HepG2 (cell line): ENCODE measurements around the gene SHROOM1. TPM values are rescaled to one million over a fixed set of nuclear protein-coding genes. Genes with fewer than 3 reads are reported as not detected.

ENCODE experiments used
- AHR ChIP-seq: IDR thresholded peaks from 2 replicates; pipeline ENCODE4 v1.6.1; 2018; ENCODE audit warnings: missing genetic modification reagents, missing compliant biosample characterization
- BORCS8-MEF2B ChIP-seq: sonication (generic); formaldehyde crosslinking; IDR thresholded peaks from 2 replicates; pipeline ENCODE4 v1.8.0; 2022; ENCODE audit warnings: mild to moderate bottlenecking, missing genetic modification reagents
- CHD2 ChIP-seq: IDR thresholded peaks from 2 replicates; pipeline ENCODE4 v1.6.1; 2011; ENCODE audit warnings: low read depth, low read length, improper control_type of control experiment
- FOSL2 ChIP-seq: sonication (generic); formaldehyde crosslinking; IDR thresholded peaks from 2 replicates; pipeline ENCODE4 v1.4.0; 2020; ENCODE audit warnings: missing genetic modification reagents
- GTF3A ChIP-seq: sonication (generic); formaldehyde crosslinking; conservative IDR thresholded peaks from 2 replicates; pipeline ENCODE4 v1.4.0; 2020; ENCODE audit warnings: mild to moderate bottlenecking, missing genetic modification reagents
- GZF1 ChIP-seq: sonication (generic); formaldehyde crosslinking; IDR thresholded peaks from 2 replicates; pipeline ENCODE4 v1.5.1; 2020; ENCODE audit warnings: mild to moderate bottlenecking, missing genetic modification reagents
- IKZF4 ChIP-seq: sonication (generic); formaldehyde crosslinking; IDR thresholded peaks from 2 replicates; pipeline ENCODE4 v1.5.1; 2020; ENCODE audit warnings: borderline replicate concordance, mild to moderate bottlenecking, low read depth, missing genetic modification reagents; ENCODE audit errors: not compliant biosample characterization
- NFKB2 ChIP-seq: sonication (generic); formaldehyde crosslinking; IDR thresholded peaks from 2 replicates; pipeline ENCODE4 v1.4.0; 2020; ENCODE audit warnings: missing genetic modification reagents, borderline replicate concordance
- POGZ ChIP-seq: sonication (generic); formaldehyde crosslinking; IDR thresholded peaks from 2 replicates; pipeline ENCODE4 v1.4.0; 2020; ENCODE audit warnings: mild to moderate bottlenecking, missing genetic modification reagents
- SIX1 ChIP-seq: sonication (generic); formaldehyde crosslinking; IDR thresholded peaks from 2 replicates; pipeline ENCODE4 v1.4.0; 2020; ENCODE audit warnings: missing genetic modification reagents, borderline replicate concordance
- SP4 ChIP-seq: sonication (generic); formaldehyde crosslinking; IDR thresholded peaks from 2 replicates; pipeline ENCODE4 v1.8.1; 2023; ENCODE audit warnings: mild to moderate bottlenecking, missing genetic modification reagents
- TBP ChIP-seq: sonication (generic); formaldehyde crosslinking; IDR thresholded peaks from 2 replicates; pipeline ENCODE4 v1.5.0; 2020; ENCODE audit warnings: missing genetic modification reagents
- THYN1 ChIP-seq: sonication (generic); formaldehyde crosslinking; IDR thresholded peaks from 2 replicates; pipeline ENCODE4 v1.8.1; 2023; ENCODE audit warnings: low read depth, mild to moderate bottlenecking, moderate library complexity, missing genetic modification reagents, borderline replicate concordance
- ZBTB44 ChIP-seq: sonication (generic); formaldehyde crosslinking; IDR thresholded peaks from 2 replicates; pipeline ENCODE4 v1.4.0; 2020; ENCODE audit warnings: missing genetic modification reagents
- ZEB1 ChIP-seq: IDR thresholded peaks from 2 replicates; pipeline ENCODE4 v1.6.1; 2012; ENCODE audit warnings: mild to moderate bottlenecking, low read depth, inconsistent platforms; ENCODE audit not compliant: insufficient replicate concordance
- ZNF232 ChIP-seq: sonication (generic); formaldehyde crosslinking; IDR thresholded peaks from 2 replicates; pipeline ENCODE4 v1.4.0; 2020; ENCODE audit warnings: missing genetic modification reagents, borderline replicate concordance
- ZNF251 ChIP-seq: sonication (generic); formaldehyde crosslinking; IDR thresholded peaks from 2 replicates; pipeline ENCODE4 v1.9.0; 2021; ENCODE audit warnings: mild to moderate bottlenecking, missing genetic modification reagents
- ZNF260 ChIP-seq: sonication (generic); formaldehyde crosslinking; IDR thresholded peaks from 2 replicates; pipeline ENCODE4 v1.4.0; 2020; ENCODE audit warnings: missing genetic modification reagents, low read depth, mild to moderate bottlenecking, borderline replicate concordance
- ZNF432 ChIP-seq: sonication (generic); formaldehyde crosslinking; IDR thresholded peaks from 2 replicates; pipeline ENCODE4 v1.5.0; 2020; ENCODE audit warnings: missing genetic modification reagents, mild to moderate bottlenecking, borderline replicate concordance
- ZNF704 ChIP-seq: sonication (generic); formaldehyde crosslinking; IDR thresholded peaks from 2 replicates; pipeline ENCODE4 v1.8.1; 2023; ENCODE audit warnings: mild to moderate bottlenecking, inconsistent platforms, moderate library complexity, missing genetic modification reagents, borderline replicate concordance
- ZNF850 ChIP-seq: sonication (generic); formaldehyde crosslinking; conservative IDR thresholded peaks from 2 replicates; pipeline ENCODE4 v1.9.0; 2021; ENCODE audit warnings: mild to moderate bottlenecking, missing genetic modification reagents
- polyA plus RNA-seq, 8 experiments: library from polyadenylated mRNA; depleted of rRNA in 3 of 8; stranded (reverse) in 7 of 8; unstranded in 1 of 8; fragments of >200 nt; fragmentation: Illumina TruSeq in 4 of 8; extraction: Trizol in 4 of 8; gene quantifications; 2 replicates each; pipeline versions ENCODE4 v1.2.1 to v1.2.3, GENCODE V29; 2011 to 2016; ENCODE audit warnings: low read depth in 4 of 8, missing spikeins in 1 of 8, mixed read lengths in 1 of 8; ENCODE audit not compliant: insufficient read depth in 1 of 8
- total RNA-seq, 5 experiments: library from RNA; depleted of rRNA; stranded (reverse); fragments of >200 nt; fragmentation: Illumina TruSeq; extraction: Trizol; gene quantifications; 2 replicates each; pipeline ENCODE4 v1.2.3, GENCODE V29; 2016; ENCODE audit warnings: low read depth in 1 of 5
- TF ChIP-seq, protein P1 (sequence below): sonication (generic); formaldehyde crosslinking; IDR thresholded peaks from 2 replicates; pipeline ENCODE4 v1.5.0; 2020; ENCODE audit warnings: missing genetic modification reagents, mild to moderate bottlenecking, borderline replicate concordance
- TF ChIP-seq, protein P2 (sequence below): sonication (generic); formaldehyde crosslinking; IDR thresholded peaks from 2 replicates; pipeline ENCODE4 v1.5.1; 2020; ENCODE audit warnings: missing genetic modification reagents, mild to moderate bottlenecking, borderline replicate concordance
- TF ChIP-seq, protein P3 (sequence below): sonication (generic); formaldehyde crosslinking; IDR thresholded peaks from 2 replicates; pipeline ENCODE4 v1.5.0; 2020; ENCODE audit warnings: mild to moderate bottlenecking, low read depth, missing genetic modification reagents, borderline replicate concordance

SHROOM1 gene
- total and polyA plus RNA-seq, 2 of the 13 experiments (the other 11 are each of a cell fraction or from before 2014, with no cell fraction given) = 18.2 to 25.7 TPM

- TF ChIP-seq ZBTB44 (CRISPR knock-in tag) (no peak), NFKB2 (no peak), TBP (CRISPR knock-in tag) (no peak), ZEB1 (no peak), ZNF232 (CRISPR knock-in tag) (no peak), FOSL2 (CRISPR knock-in tag) (peak; percentile 19; the same call in 1 of the 2 replicates), GTF3A (CRISPR knock-in tag) (no peak), SIX1 (no peak), GZF1 (no peak), ZNF704 (CRISPR knock-in tag) (no peak), AHR (CRISPR knock-in tag) (no peak), ZNF850 (no peak), IKZF4 (CRISPR knock-in tag) (peak; percentile 59), BORCS8-MEF2B (CRISPR knock-in tag) (no peak), ZNF251 (CRISPR knock-in tag) (no peak), ZNF432 (CRISPR knock-in tag) (no peak), POGZ (CRISPR knock-in tag) (peak; percentile 29; the same call in 1 of the 2 replicates), THYN1 (CRISPR knock-in tag) (no peak), SP4 (CRISPR knock-in tag) (no peak), ZNF260 (no peak), CHD2 (no peak)
- TF ChIP-seq, protein P1, sequence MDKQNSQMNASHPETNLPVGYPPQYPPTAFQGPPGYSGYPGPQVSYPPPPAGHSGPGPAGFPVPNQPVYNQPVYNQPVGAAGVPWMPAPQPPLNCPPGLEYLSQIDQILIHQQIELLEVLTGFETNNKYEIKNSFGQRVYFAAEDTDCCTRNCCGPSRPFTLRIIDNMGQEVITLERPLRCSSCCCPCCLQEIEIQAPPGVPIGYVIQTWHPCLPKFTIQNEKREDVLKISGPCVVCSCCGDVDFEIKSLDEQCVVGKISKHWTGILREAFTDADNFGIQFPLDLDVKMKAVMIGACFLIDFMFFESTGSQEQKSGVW (CRISPR knock-in tag) = no peak
- TF ChIP-seq, protein P2, sequence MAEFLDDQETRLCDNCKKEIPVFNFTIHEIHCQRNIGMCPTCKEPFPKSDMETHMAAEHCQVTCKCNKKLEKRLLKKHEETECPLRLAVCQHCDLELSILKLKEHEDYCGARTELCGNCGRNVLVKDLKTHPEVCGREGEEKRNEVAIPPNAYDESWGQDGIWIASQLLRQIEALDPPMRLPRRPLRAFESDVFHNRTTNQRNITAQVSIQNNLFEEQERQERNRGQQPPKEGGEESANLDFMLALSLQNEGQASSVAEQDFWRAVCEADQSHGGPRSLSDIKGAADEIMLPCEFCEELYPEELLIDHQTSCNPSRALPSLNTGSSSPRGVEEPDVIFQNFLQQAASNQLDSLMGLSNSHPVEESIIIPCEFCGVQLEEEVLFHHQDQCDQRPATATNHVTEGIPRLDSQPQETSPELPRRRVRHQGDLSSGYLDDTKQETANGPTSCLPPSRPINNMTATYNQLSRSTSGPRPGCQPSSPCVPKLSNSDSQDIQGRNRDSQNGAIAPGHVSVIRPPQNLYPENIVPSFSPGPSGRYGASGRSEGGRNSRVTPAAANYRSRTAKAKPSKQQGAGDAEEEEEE = no peak
- TF ChIP-seq, protein P3, sequence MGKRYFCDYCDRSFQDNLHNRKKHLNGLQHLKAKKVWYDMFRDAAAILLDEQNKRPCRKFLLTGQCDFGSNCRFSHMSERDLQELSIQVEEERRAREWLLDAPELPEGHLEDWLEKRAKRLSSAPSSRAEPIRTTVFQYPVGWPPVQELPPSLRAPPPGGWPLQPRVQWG (CRISPR knock-in tag) = no peak
Measured at GRCh38 chr5:132838516-132839282, 8.3 kb upstream of the SHROOM1 start (continued).
